HG03025 (cell line): Measurements from ENCODE around the gene SC5D.

ENCODE experiments used
- ATAC-seq: cut with Tn5 transposase; IDR thresholded peaks from one replicate; pipeline ENCODE4 v1.9.1; 2021; ENCODE audit warnings: mild to moderate bottlenecking, moderate library complexity; ENCODE audit not compliant: unreplicated experiment, low FRiP score

Gene SC5D

DNA sequence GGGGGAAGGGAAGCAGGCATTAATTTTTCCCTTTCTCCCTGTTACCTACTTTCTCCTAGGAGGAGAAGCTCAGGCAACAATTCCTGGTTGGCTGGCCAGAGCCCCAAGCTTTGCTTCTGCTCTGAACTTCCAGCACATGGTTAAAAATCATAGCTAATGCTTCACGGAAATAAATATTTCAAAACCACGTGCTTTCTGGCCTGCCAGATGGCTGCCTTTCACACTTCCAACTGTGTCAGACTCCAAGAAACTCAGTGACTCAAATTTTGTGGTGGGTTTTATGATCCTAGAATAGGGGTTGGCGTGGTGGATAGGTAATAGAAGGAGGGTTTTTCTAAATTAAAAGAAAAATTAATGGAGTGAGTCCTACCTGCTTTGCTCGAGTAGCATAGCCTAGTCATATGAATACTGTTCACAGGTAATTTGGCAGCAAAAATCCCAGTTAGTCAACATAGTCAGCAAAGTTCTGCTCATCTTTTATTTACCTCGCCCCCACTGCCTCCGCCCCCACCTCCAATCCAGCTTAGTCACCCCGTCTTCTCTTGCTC, 58.6 kb downstream of the SC5D start:
- ATAC-seq: no peak

DNA sequence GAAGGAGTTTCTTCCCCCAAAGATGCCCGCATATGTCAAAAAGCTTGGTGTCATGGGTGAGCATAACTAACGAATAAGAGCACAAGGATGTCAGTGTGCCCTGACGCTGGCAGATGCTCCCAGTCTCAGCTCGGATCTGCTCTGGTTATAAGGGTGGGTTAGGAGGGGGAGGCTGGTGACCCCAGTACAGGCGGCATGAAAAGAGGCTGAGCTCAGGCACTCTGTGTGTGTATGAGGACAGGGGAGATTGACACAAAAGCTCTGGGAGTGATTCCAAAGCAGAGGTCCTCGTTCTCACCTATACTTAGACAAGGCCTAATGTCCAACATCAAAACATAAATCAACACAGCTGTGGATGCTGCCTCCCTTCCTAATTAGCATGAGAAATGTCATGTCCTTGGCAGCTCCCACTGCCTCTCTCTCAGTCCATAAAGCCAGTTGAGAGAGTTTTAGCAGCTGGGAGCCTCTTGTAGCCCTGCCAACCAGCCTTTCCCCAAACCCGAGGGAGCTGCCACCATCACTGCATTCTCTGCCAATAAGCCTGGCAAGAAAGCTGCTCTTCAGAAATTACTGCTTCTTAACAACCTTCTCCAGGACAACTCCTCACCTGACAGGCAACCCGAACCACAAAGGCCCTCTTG, 59.8 kb downstream of the SC5D start:
- ATAC-seq: no peak

- no peak for ATAC-seq
Observed at GRCh38 chr11:121354192-121354591, 61.6 kb downstream of the SC5D start.

- ATAC-seq: no peak
Observed at GRCh38 chr11:121356357-121356756, 63.8 kb downstream of the SC5D start.
